Subcutaneous adipose tissue (tissue), 4 donors: ENCODE measurements around the gene CYBA. TPM values are rescaled to one million over a fixed set of nuclear protein-coding genes. Genes with fewer than 3 reads are reported as not detected.

Experiments used
- CTCF ChIP-seq: fragments of 450-650 bp; IDR thresholded peaks from one replicate; pipeline ENCODE4 v1.5.1; 2016; ENCODE audit warnings: low read depth, mild to moderate bottlenecking, control low read depth, antibody characterized with exemption, moderate library complexity
- total RNA-seq, 4 donors: library from RNA; depleted of rRNA; stranded (reverse); fragments of >200 nt; gene quantifications; one replicate each; pipeline ENCODE4 v1.1.0, GENCODE V29; 2016

Gene CYBA
- total RNA-seq, 4 donors from 2014 or later = 78.0 to 495 (median 196) TPM

DNA sequence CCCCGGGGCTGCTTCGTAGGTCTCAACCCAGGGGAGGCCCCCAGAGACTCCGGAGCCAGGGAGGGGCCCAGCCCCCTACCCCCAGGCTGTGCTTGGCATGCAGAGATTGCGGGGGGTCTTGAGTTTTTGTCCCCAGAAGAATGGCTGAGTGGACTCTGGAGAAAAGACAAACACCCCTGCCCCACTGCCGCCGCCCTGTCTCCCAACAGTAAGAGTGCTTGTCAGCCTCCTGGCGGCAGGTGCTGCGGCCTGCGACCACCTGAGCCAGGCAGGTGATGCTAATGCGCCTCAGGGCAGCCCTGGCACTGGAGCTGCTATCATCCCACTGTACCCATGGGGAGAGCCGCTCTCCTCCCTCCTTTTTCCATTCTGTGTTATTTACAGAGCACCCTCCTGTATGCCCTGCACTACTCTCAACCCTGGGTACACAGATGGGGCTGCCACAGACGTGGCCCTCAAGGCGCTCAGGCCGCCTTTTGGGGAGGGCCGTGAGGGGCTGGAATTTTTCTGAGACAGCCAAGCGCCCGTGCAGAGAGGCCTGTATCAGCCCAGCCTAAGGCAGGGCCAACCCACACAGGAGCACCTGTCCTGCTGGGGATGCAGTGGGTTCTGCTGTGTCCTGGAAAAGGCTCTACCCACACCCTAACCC lies 15.1 kb downstream of the CYBA start:
- TF ChIP-seq CTCF = no peak

- no peak for TF ChIP-seq CTCF
Observed at GRCh38 chr16:88634994-88635670, 15.7 kb downstream of the CYBA start.

GRCh38 chr16:88634141-88634993 lies 16.5 kb downstream of the CYBA start:
- TF ChIP-seq CTCF = no peak

DNA sequence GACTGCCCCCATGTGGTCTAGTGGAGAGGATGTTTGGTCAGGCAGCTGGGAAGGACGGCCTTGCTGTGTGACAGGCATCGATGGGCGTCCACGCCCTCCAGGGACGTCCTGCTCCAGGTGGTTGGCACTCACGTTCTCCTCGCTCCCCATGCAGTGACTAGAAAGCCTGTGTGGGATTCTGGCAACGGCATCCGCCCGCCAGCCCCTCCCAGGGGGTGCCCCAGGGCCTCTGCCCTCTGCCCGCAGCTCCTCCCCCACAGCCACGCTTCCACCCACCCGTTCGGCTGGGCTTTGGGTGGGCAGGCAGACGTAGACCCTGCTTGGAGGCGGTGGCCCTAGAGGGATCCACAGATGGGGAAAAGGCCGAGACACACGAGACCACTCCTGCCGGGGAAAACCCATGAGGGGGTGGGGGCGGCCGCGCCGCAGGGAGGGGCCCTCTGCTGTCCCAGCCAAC lies 17.1 kb downstream of the CYBA start:
- no peak for TF ChIP-seq CTCF

DNA sequence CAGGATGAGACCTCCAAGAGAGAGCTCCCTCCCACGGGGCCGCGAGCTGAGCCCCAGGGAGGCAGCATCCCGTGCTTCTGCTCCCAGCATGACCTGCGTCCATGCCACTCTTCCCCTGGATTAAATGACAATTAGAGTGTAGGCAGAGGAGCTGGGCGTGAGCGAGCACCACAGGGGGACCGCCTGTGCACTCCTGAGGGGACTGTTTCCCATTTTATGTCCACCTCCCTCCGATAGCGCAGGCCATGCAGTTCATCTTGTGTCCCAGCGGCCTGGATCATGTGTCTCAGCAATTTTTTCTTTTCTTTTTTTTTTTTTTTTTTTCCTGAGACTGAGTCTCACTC lies 18.3 kb downstream of the CYBA start:
- TF ChIP-seq CTCF = no peak

- no peak for TF ChIP-seq CTCF
Observed at GRCh38 chr16:88631920-88632586, 18.8 kb downstream of the CYBA start.
